Measurements from ENCODE around the gene IGF2R.

DNA sequence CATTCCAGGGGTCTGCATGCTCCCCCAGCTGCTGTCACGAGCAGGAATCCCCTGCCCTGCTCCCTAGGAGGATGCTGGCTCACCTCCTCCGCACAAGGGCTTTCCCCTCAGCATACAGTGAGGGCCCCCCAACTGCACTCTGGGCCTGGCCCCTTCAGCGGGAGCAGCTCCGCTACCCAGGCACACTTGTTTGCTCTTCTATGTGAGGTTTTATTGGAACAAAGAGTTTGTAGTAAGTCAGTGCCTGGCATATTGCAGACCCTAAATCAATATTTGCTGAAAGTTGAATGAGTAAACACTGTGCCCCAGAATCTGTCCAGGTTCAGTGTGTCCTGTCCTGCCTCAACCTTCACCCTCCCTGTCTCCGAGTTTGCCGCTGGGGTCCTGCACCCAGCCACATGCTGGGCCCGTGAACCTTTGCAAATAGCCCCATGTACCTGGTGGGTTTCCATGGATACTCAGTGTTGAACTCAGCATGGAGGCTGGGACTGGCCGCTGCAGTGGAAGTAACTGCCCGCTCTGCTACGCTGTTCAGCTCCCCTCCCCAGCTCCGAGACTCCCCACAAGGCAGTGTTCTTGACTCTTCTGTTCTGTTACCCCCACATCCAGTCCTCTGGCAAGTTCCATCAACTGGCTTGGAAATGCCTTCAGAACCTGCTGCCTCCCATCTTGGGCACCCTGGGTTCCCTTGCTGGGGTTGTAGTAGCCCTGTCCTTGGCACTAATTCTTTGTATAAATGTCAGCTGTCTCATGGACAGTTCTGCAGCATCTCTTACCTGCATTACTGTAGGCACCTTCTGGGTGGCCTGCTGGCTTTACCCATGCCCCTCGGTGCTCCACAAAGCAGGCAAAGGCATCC lies 168.5 kb downstream of the IGF2R start:
- no peak for TF ChIP-seq EZH2phosphoT487 (IDR thresholded peaks at IDR 0.05; ENCODE audit: borderline replicate concordance, low read length)
- TF ChIP-seq, protein P1, sequence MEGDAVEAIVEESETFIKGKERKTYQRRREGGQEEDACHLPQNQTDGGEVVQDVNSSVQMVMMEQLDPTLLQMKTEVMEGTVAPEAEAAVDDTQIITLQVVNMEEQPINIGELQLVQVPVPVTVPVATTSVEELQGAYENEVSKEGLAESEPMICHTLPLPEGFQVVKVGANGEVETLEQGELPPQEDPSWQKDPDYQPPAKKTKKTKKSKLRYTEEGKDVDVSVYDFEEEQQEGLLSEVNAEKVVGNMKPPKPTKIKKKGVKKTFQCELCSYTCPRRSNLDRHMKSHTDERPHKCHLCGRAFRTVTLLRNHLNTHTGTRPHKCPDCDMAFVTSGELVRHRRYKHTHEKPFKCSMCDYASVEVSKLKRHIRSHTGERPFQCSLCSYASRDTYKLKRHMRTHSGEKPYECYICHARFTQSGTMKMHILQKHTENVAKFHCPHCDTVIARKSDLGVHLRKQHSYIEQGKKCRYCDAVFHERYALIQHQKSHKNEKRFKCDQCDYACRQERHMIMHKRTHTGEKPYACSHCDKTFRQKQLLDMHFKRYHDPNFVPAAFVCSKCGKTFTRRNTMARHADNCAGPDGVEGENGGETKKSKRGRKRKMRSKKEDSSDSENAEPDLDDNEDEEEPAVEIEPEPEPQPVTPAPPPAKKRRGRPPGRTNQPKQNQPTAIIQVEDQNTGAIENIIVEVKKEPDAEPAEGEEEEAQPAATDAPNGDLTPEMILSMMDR (IDR thresholded peaks at IDR 0.05; ENCODE audit: low read depth, low read length, poor library complexity, severe bottlenecking), result no peak
